Frontal cortex (tissue), 1 donor: ENCODE results near the gene BIRC3. TPM values are rescaled to one million over a fixed set of nuclear protein-coding genes. Genes with fewer than 3 reads are reported as not detected.

Experiments used
- small RNA-seq: library from RNA; depleted of rRNA; stranded (forward); fragments of <200 nt; gene quantifications from one replicate; pipeline ENCODE3, GENCODE V24; 2014
- total RNA-seq: library from RNA; depleted of rRNA; stranded (reverse); fragments of >200 nt; gene quantifications from one replicate; pipeline ENCODE4 v1.2.3, GENCODE V29; 2014

The BIRC3 gene
- total RNA-seq, 1 donor from 2014 or later, result 1.6 TPM

Small RNA genes within 50 kb of the gene (small RNA-seq; reads per million reads assigned to genes)
- gene AP000942.3 (not detected), gene AP000942.4 (not detected), gene RNU6-952P (not detected)

Other genes starting within 250 kb of the BIRC3 start
- gene YAP1, start 207.0 kb upstream of the BIRC3 start, total RNA-seq, result 11.0 TPM
- gene BIRC2, start 29.7 kb downstream of the BIRC3 start, total RNA-seq, result 144 TPM
- 109 TPM for gene TMEM123, start 135.3 kb downstream of the BIRC3 start, total RNA-seq
- gene MMP7, start 213.3 kb downstream of the BIRC3 start, total RNA-seq, result not detected